ENCODE results near the gene PPP2R5A. TPM values are rescaled to one million over a fixed set of nuclear protein-coding genes. Genes with fewer than 3 reads are reported as not detected.
A peak's percentile ranks its signal among the peaks of the same experiment; 100 is the strongest.

Gene PPP2R5A
- total and polyA plus RNA-seq, 3 experiments from 2014 or later = 46.1 to 51.9 (median 46.9) TPM

- POLR2A ChIA-PET = no interaction called here
- CTCF ChIA-PET = no interaction called here
Measured at GRCh38 chr1:212242288-212242984, 42.8 kb upstream of the PPP2R5A start.

DNA sequence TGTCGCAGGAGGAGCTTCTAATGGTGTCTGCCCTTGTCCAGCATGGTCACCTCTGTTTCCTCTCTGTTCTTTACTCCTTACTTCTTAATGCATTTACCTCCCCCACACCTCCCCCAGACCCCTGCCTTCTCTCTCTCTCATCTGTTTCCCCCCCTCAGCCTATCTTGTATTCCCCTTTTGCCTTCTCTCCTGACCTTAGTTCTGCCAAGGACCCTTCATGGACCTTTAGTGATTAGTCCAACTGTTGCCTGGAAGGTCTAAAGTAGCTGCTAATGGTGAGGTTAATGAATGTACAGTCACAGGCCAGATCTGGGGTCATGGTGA is 42.3 kb upstream of the PPP2R5A start:
- Mint-ChIP-seq H3K4me3 (no peak overlapping the region), H3K9me3 (no peaks in the 10 kb centered on the region), H3K36me3 (no peaks in the 10 kb centered on the region), H3K27me3 (peaks cover 2 to 4% of the 10 kb centered on the region in 2 donors), H3K4me1 (peaks cover 6 to 20% (median 12%) of the 10 kb centered on the region in 3 donors), H3K27ac (peak overlapping the region in 4 of 8 donors; percentile 57 to 89 (median 68))
- Histone ChIP-seq H3K27me3 (ENCODE audit: insufficient read depth, low read length, poor library complexity, severe bottlenecking) (no peaks in the 10 kb centered on the region), H3K36me3 (ENCODE audit: insufficient read depth, low read length) (no peaks in the 10 kb centered on the region), H3K4me3 (ENCODE audit: low read length) (no peak overlapping the region), H3K27ac (ENCODE audit: low read depth, low read length) (peak overlapping the region; percentile 81), H3K4me1 (ENCODE audit: insufficient read depth, low read length) (peaks cover 6% of the 10 kb centered on the region), H3K9me3 (ENCODE audit: low read length) (no peaks in the 10 kb centered on the region)
- ChIA-PET CTCF (interaction anchor here (1.0 kb wide), 1 partner anchor 172 kb away, joined by 3 read pairs; no protein-coding TSS in a partner anchor), POLR2A (no interaction called here)
- no peak for DNase-seq

More at GRCh38 chr1:212242288-212242984, 42.8 kb upstream of the PPP2R5A start:
- Histone ChIP-seq H3K9me3 (ENCODE audit: low read length) (no peaks in the 10 kb centered on the region), H3K27ac (ENCODE audit: low read depth, low read length) (peak overlapping the region; percentile 81), H3K27me3 (ENCODE audit: insufficient read depth, low read length, poor library complexity, severe bottlenecking) (no peaks in the 10 kb centered on the region), H3K36me3 (ENCODE audit: insufficient read depth, low read length) (no peaks in the 10 kb centered on the region), H3K4me3 (ENCODE audit: low read length) (no peak overlapping the region), H3K4me1 (ENCODE audit: insufficient read depth, low read length) (peaks cover 6% of the 10 kb centered on the region)
- Mint-ChIP-seq H3K27me3 (peaks cover 2 to 4% of the 10 kb centered on the region in 2 donors), H3K4me1 (peaks cover 6 to 20% (median 12%) of the 10 kb centered on the region in 3 donors), H3K9me3 (no peaks in the 10 kb centered on the region), H3K4me3 (peak overlapping the region in 4 of 7 donors; percentile 19 to 81 (median 66)), H3K36me3 (no peaks in the 10 kb centered on the region), H3K27ac (peak overlapping the region in 6 of 8 donors; percentile 56 to 89 (median 86))
- no peak for DNase-seq

- Mint-ChIP-seq H3K4me3 (peak overlapping the region in 1 of 7 donors; percentile 23), H3K4me1 (peaks cover 6 to 20% (median 12%) of the 10 kb centered on the region in 3 donors), H3K27ac (peak overlapping the region in 2 of 8 donors; percentile 29 to 73), H3K27me3 (peaks cover 2 to 4% of the 10 kb centered on the region in 2 donors), H3K36me3 (no peaks in the 10 kb centered on the region), H3K9me3 (no peaks in the 10 kb centered on the region)
- H3K4me1 ChIP-seq (ENCODE audit: insufficient read depth, low read length) = peaks cover 6% of the 10 kb centered on the region
- POLR2A ChIA-PET = no interaction called here
- H3K36me3 ChIP-seq (ENCODE audit: insufficient read depth, low read length) = no peaks in the 10 kb centered on the region
- DNase-seq = no peak
- H3K9me3 ChIP-seq (ENCODE audit: low read length) = no peaks in the 10 kb centered on the region
- no peaks in the 10 kb centered on the region for H3K27me3 ChIP-seq (ENCODE audit: insufficient read depth, low read length, poor library complexity, severe bottlenecking)
- no peak overlapping the region for H3K27ac ChIP-seq (ENCODE audit: low read depth, low read length)
- CTCF ChIA-PET = no interaction called here
- no peak overlapping the region for H3K4me3 ChIP-seq (ENCODE audit: low read length)
Measured at GRCh38 chr1:212244441-212244840, 40.8 kb upstream of the PPP2R5A start.

DNA sequence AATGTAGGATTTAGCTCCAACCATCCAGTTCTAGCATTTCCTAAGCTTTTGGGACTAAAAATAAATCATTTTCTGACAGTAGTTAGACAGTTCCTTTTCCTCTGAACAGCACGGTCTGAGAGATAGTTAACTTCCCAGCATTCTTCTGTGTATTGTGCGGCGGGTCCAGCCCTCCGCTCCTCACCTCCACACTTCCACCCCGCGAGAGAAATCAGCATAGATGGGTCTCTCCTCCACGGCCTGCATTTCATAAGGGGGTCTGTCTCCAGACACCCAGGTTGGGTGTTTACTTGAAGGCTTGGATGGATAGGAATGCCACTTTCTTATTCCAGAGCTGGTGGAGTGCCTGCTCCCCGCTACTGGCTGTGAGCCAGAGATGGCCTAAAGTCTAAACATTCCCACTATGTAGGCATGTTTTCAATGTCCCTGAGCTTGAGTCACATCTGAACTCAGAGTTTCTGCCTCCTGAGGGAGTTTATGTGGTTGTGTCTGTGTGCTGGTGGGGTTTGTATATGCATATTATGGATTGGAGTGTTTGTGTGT is 38.0 kb upstream of the PPP2R5A start:
- Histone ChIP-seq H3K9me3 (ENCODE audit: low read length) (no peaks in the 10 kb centered on the region), H3K27ac (ENCODE audit: low read depth, low read length) (no peak overlapping the region), H3K4me1 (ENCODE audit: insufficient read depth, low read length) (peaks cover 5% of the 10 kb centered on the region), H3K27me3 (ENCODE audit: insufficient read depth, low read length, poor library complexity, severe bottlenecking) (no peaks in the 10 kb centered on the region), H3K36me3 (ENCODE audit: insufficient read depth, low read length) (no peaks in the 10 kb centered on the region), H3K4me3 (ENCODE audit: low read length) (no peak overlapping the region)
- Mint-ChIP-seq H3K4me1 (peaks cover 18 to 27% (median 21%) of the 10 kb centered on the region in 3 donors), H3K9me3 (no peaks in the 10 kb centered on the region), H3K27ac (no peak overlapping the region), H3K4me3 (no peak overlapping the region), H3K27me3 (peaks cover 2% of the 10 kb centered on the region in 2 donors), H3K36me3 (no peaks in the 10 kb centered on the region)
- ChIA-PET CTCF (interaction anchor here (0.7 to 0.8 kb wide), 2 partner anchors 114 to 209 kb away, joined by 3 read pairs; no protein-coding TSS in a partner anchor), POLR2A (no interaction called here)
- no peak for DNase-seq

- H3K36me3 Mint-ChIP-seq = no peaks in the 10 kb centered on the region
- peak overlapping the region in 1 of 7 donors; percentile 22 for H3K4me3 Mint-ChIP-seq
- H3K9me3 Mint-ChIP-seq = no peaks in the 10 kb centered on the region
- Histone ChIP-seq H3K4me3 (ENCODE audit: low read length) (no peak overlapping the region), H3K27me3 (ENCODE audit: insufficient read depth, low read length, poor library complexity, severe bottlenecking) (no peaks in the 10 kb centered on the region), H3K36me3 (ENCODE audit: insufficient read depth, low read length) (no peaks in the 10 kb centered on the region), H3K27ac (ENCODE audit: low read depth, low read length) (no peak overlapping the region), H3K9me3 (ENCODE audit: low read length) (no peaks in the 10 kb centered on the region), H3K4me1 (ENCODE audit: insufficient read depth, low read length) (peaks cover 12% of the 10 kb centered on the region)
- no peaks in the 10 kb centered on the region for H3K27me3 Mint-ChIP-seq
- DNase-seq = no peak
- peaks cover 19 to 32% (median 29%) of the 10 kb centered on the region in 3 donors for H3K4me1 Mint-ChIP-seq
- peak overlapping the region in 3 of 8 donors; percentile 5 to 91 (median 72) for H3K27ac Mint-ChIP-seq
- POLR2A ChIA-PET = no interaction called here
- CTCF ChIA-PET = interaction anchor here (0.8 kb wide), 1 partner anchor 208 kb away, joined by 3 read pairs; no protein-coding TSS in a partner anchor
Measured at GRCh38 chr1:212247988-212248387, 37.2 kb upstream of the PPP2R5A start.

DNA sequence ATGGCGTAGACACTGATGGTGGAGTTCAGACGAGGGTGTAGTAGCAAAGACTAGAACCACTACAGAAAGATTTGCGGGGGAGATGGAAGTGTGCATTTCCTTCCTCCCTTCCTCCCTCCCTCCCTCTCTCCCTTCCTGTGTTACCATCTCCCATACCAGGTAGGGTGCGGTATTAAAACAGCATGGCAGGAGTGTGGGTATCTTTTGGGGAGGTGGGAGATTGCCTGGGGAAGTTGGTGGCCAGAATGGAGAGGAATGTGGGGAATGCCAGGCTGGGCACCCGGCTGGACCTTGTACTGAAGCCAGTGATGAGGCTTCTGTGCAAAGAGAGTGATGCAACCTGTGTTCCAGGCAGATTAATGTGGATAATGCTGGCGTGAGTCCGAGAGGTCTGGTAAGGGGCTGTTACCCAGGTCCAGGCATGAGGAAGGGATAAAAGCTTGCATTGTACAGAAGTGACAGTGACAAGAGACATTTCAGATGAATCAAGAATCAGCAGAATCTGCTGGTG is 30.3 kb upstream of the PPP2R5A start:
- H3K4me1 Mint-ChIP-seq = peaks cover 58 to 80% (median 78%) of the 10 kb centered on the region in 3 donors
- DNase-seq = peak in 2 of 5 donors; percentile 48 to 49

GRCh38 chr1:212255705-212256307 is 29.4 kb upstream of the PPP2R5A start:
- Histone ChIP-seq H3K27ac (ENCODE audit: low read depth, low read length) (no peak overlapping the region), H3K4me3 (ENCODE audit: low read length) (peak overlapping the region; percentile 10), H3K9me3 (ENCODE audit: low read length) (no peaks in the 10 kb centered on the region), H3K36me3 (ENCODE audit: insufficient read depth, low read length) (no peaks in the 10 kb centered on the region), H3K27me3 (ENCODE audit: insufficient read depth, low read length, poor library complexity, severe bottlenecking) (no peaks in the 10 kb centered on the region), H3K4me1 (ENCODE audit: insufficient read depth, low read length) (peaks cover 59% of the 10 kb centered on the region)
- Mint-ChIP-seq H3K27ac (peak overlapping the region; percentile 65 to 97 (median 88)), H3K9me3 (no peaks in the 10 kb centered on the region), H3K27me3 (no peaks in the 10 kb centered on the region), H3K36me3 (peaks cover 0 to 2% (median 0%) of the 10 kb centered on the region in 3 donors), H3K4me3 (peak overlapping the region; percentile 67 to 80 (median 74)), H3K4me1 (peaks cover 60 to 85% (median 84%) of the 10 kb centered on the region in 3 donors)
- POLR2A ChIA-PET = interaction anchor here (0.6 to 1.5 kb wide), 4 partner anchors 28 to 96 kb away, joined by 3 to 6 read pairs (median 4); partner anchors contain the start of gene PPP2R5A
- CTCF ChIA-PET = interaction anchor here (0.9 to 1.4 kb wide), 4 partner anchors 15 to 185 kb away, joined by 3 to 4 read pairs (median 4); no protein-coding TSS in a partner anchor
- DNase-seq = no peak

More for the DNA sequence above, 30.3 kb upstream of the PPP2R5A start:
- Mint-ChIP-seq H3K36me3 (peaks cover 0 to 2% (median 0%) of the 10 kb centered on the region in 3 donors), H3K27me3 (no peaks in the 10 kb centered on the region), H3K27ac (peak overlapping the region; percentile 65 to 97 (median 88)), H3K4me3 (peak overlapping the region; percentile 67 to 80 (median 74)), H3K9me3 (no peaks in the 10 kb centered on the region)
- Histone ChIP-seq H3K4me3 (ENCODE audit: low read length) (peak overlapping the region; percentile 17), H3K36me3 (ENCODE audit: insufficient read depth, low read length) (no peaks in the 10 kb centered on the region), H3K4me1 (ENCODE audit: insufficient read depth, low read length) (peaks cover 56% of the 10 kb centered on the region), H3K27ac (ENCODE audit: low read depth, low read length) (no peak overlapping the region), H3K9me3 (ENCODE audit: low read length) (no peaks in the 10 kb centered on the region), H3K27me3 (ENCODE audit: insufficient read depth, low read length, poor library complexity, severe bottlenecking) (no peaks in the 10 kb centered on the region)
- ChIA-PET POLR2A (interaction anchor here (0.6 to 1.5 kb wide), 3 partner anchors 29 to 96 kb away, joined by 3 to 5 read pairs (median 4); partner anchors contain the start of gene PPP2R5A), CTCF (no interaction called here)

Data from CD8-positive, alpha-beta memory T cell (primary cell).